Activated CD8-positive, alpha-beta T cell treated with anti-CD3 and anti-CD28 coated beads, Interleukin-2, amount 10 ng/mL, durations not matched to agents 7 days and 5 days (primary cell): ENCODE measurements around the gene TMC1. TPM values are rescaled to one million over a fixed set of nuclear protein-coding genes. Genes with fewer than 3 reads are reported as not detected.

ENCODE experiments used
- ATAC-seq: fragments of 150-1000 bp; cut with Tn5 transposase; one replicate; pipeline ENCODE4 v1.10.0; 2021; ENCODE audit warnings: moderate library complexity
- CTCF ChIA-PET: fragments of 350-600 bp; sonication (Branson Sonifier 250); formaldehyde crosslinking; loops from one replicate; lab custom pipeline; 2021; ENCODE audit warnings: antibody characterized with exemption; lab: Charles Lee
- POLR2A ChIA-PET: fragments of 350-600 bp; sonication (Branson Sonifier 250); formaldehyde crosslinking; loops from one replicate; lab custom pipeline; 2021; ENCODE audit warnings: antibody characterized with exemption; lab: Charles Lee
- DNase-seq: peaks from one replicate; pipeline ENCODE4 v3.0.0-alpha.2; 2020
- H3K27ac Mint-ChIP-seq: one replicate; pipeline ENCODE4 v1.8.0; 2021; ENCODE audit warnings: mild to moderate bottlenecking, mixed read lengths
- H3K27me3 Mint-ChIP-seq: one replicate; pipeline ENCODE4 v1.8.0; 2021; ENCODE audit warnings: low read depth, mixed read lengths
- H3K36me3 Mint-ChIP-seq: one replicate; pipeline ENCODE4 v1.8.0; 2021; ENCODE audit warnings: low read depth, mixed read lengths
- H3K4me1 Mint-ChIP-seq: one replicate; pipeline ENCODE4 v1.8.0; 2021; ENCODE audit warnings: low read depth, mixed read lengths
- H3K4me3 Mint-ChIP-seq: one replicate; pipeline ENCODE4 v1.8.0; 2021; ENCODE audit warnings: mild to moderate bottlenecking, mixed read lengths
- H3K9me3 Mint-ChIP-seq: one replicate; pipeline ENCODE4 v1.8.0; 2022; ENCODE audit warnings: mixed read lengths; ENCODE audit not compliant: insufficient read depth
- total RNA-seq, 2 experiments: library from RNA; stranded (reverse); gene quantifications; one replicate each; pipeline ENCODE4 v1.2.3, GENCODE V29; 2021

TMC1 gene
- total RNA-seq, 2 experiments from 2014 or later, result not detected

- no peaks in the 10 kb centered on the region for H3K4me1 Mint-ChIP-seq
- ChIA-PET POLR2A (no interaction called here), CTCF (no interaction called here)
- DNase-seq (no peak), ATAC-seq (no peak)
- no peak overlapping the region for H3K27ac Mint-ChIP-seq
- H3K36me3 Mint-ChIP-seq, result no peaks in the 10 kb centered on the region
- H3K9me3 Mint-ChIP-seq, result no peaks in the 10 kb centered on the region
- no peaks in the 10 kb centered on the region for H3K27me3 Mint-ChIP-seq
- no peak overlapping the region for H3K4me3 Mint-ChIP-seq
Observed at GRCh38 chr9:72864327-72864726, 342.9 kb downstream of the TMC1 start.

DNA sequence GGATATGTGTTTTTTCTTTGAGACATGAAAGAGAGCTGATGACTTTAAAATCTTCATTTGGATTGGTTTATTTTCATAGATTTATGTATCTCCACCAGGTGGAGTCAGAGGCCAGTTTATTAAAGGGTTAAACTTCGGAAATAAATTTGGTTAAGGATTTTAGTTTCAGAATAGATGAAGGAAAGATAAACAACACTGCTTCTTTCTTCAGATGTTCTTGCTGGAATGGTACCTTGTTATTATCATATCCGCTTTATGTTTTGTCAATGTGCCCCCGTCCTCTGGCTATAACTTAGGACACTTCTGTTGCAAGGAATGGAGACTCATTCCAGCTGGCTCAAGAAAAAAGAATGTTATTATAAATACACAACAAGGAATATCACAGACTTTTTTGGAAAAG is 350.3 kb downstream of the TMC1 start:
- H3K4me3 Mint-ChIP-seq, result no peak overlapping the region
- no peaks in the 10 kb centered on the region for H3K4me1 Mint-ChIP-seq
- H3K9me3 Mint-ChIP-seq, result no peaks in the 10 kb centered on the region
- DNase-seq, result no peak
- no peaks in the 10 kb centered on the region for H3K27me3 Mint-ChIP-seq
- no peaks in the 10 kb centered on the region for H3K36me3 Mint-ChIP-seq
- H3K27ac Mint-ChIP-seq, result no peak overlapping the region
- CTCF ChIA-PET, result interaction anchor here (1.1 to 1.8 kb wide), 3 partner anchors 15 to 150 kb away, joined by 3 to 6 read pairs (median 4); no protein-coding TSS in a partner anchor
- POLR2A ChIA-PET, result no interaction called here
- no peak for ATAC-seq

- POLR2A ChIA-PET, result no interaction called here
- H3K36me3 Mint-ChIP-seq, result no peaks in the 10 kb centered on the region
- DNase-seq, result no peak
- CTCF ChIA-PET, result interaction anchor here (0.6 kb wide), 1 partner anchor 601 kb away, joined by 3 read pairs; no protein-coding TSS in a partner anchor
- H3K27me3 Mint-ChIP-seq, result no peaks in the 10 kb centered on the region
- no peaks in the 10 kb centered on the region for H3K9me3 Mint-ChIP-seq
- no peak overlapping the region for H3K4me3 Mint-ChIP-seq
- H3K27ac Mint-ChIP-seq, result no peak overlapping the region
- no peak for ATAC-seq
- H3K4me1 Mint-ChIP-seq, result no peaks in the 10 kb centered on the region
Observed at GRCh38 chr9:72872718-72873117, 351.3 kb downstream of the TMC1 start.

- Mint-ChIP-seq H3K9me3 (no peaks in the 10 kb centered on the region), H3K27ac (no peak overlapping the region), H3K27me3 (no peaks in the 10 kb centered on the region), H3K4me1 (no peaks in the 10 kb centered on the region), H3K36me3 (no peaks in the 10 kb centered on the region), H3K4me3 (no peak overlapping the region)
- ChIA-PET POLR2A (no interaction called here), CTCF (interaction anchor here (0.6 kb wide), 1 partner anchor 602 kb away, joined by 3 read pairs; no protein-coding TSS in a partner anchor)
- ATAC-seq (no peak), DNase-seq (no peak)
Observed at GRCh38 chr9:72873456-72873855, 352.0 kb downstream of the TMC1 start.

- CTCF ChIA-PET, result no interaction called here
- no peaks in the 10 kb centered on the region for H3K36me3 Mint-ChIP-seq
Observed at GRCh38 chr9:72874344-72874743, 352.9 kb downstream of the TMC1 start.

GRCh38 chr9:72875221-72875620 is 353.8 kb downstream of the TMC1 start:
- CTCF ChIA-PET, result no interaction called here
- ATAC-seq, result no peak
- no peak overlapping the region for H3K27ac Mint-ChIP-seq
- no peaks in the 10 kb centered on the region for H3K9me3 Mint-ChIP-seq
- H3K27me3 Mint-ChIP-seq, result no peaks in the 10 kb centered on the region
- no peaks in the 10 kb centered on the region for H3K4me1 Mint-ChIP-seq
- DNase-seq, result no peak
- POLR2A ChIA-PET, result no interaction called here
- no peaks in the 10 kb centered on the region for H3K36me3 Mint-ChIP-seq
- H3K4me3 Mint-ChIP-seq, result no peak overlapping the region

More at GRCh38 chr9:72874344-72874743, 352.9 kb downstream of the TMC1 start:
- ATAC-seq (no peak), DNase-seq (no peak)
- no peak overlapping the region for H3K4me3 Mint-ChIP-seq
- POLR2A ChIA-PET, result no interaction called here
- H3K4me1 Mint-ChIP-seq, result no peaks in the 10 kb centered on the region
- H3K27ac Mint-ChIP-seq, result no peak overlapping the region
- H3K27me3 Mint-ChIP-seq, result no peaks in the 10 kb centered on the region
- H3K9me3 Mint-ChIP-seq, result no peaks in the 10 kb centered on the region

DNA sequence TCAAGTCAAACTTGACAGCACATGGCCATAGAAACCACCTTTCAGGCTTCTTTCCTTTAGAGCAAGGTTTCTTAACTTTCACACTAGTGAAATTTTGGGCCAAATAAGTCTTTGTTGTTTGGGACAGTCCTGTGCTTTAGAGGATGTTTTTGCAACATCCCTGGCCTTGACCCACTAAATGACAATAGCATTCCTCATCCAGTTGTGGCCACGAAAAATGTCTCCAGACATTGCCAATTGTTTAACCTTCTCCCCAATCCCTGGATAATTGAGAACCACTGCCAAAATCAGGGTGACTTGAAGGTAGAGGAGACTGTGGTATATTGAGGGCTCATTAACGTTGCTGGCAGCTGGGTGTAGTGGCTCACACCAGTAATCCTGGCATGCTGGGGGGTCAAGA is 359.4 kb downstream of the TMC1 start:
- POLR2A ChIA-PET, result no interaction called here
- DNase-seq (no peak), ATAC-seq (no peak)
- no peaks in the 10 kb centered on the region for H3K36me3 Mint-ChIP-seq
- no peak overlapping the region for H3K27ac Mint-ChIP-seq
- H3K4me3 Mint-ChIP-seq, result no peak overlapping the region
- no peaks in the 10 kb centered on the region for H3K27me3 Mint-ChIP-seq
- CTCF ChIA-PET, result no interaction called here
- H3K4me1 Mint-ChIP-seq, result no peaks in the 10 kb centered on the region
- no peaks in the 10 kb centered on the region for H3K9me3 Mint-ChIP-seq

- no peak for DNase-seq
- no peaks in the 10 kb centered on the region for H3K9me3 Mint-ChIP-seq
- H3K36me3 Mint-ChIP-seq, result no peaks in the 10 kb centered on the region
- no peaks in the 10 kb centered on the region for H3K27me3 Mint-ChIP-seq
- no peak for ATAC-seq
- no peaks in the 10 kb centered on the region for H3K4me1 Mint-ChIP-seq
- POLR2A ChIA-PET, result no interaction called here
- no peak overlapping the region for H3K4me3 Mint-ChIP-seq
- CTCF ChIA-PET, result no interaction called here
- H3K27ac Mint-ChIP-seq, result no peak overlapping the region
Observed at GRCh38 chr9:72882117-72882775, 360.8 kb downstream of the TMC1 start.

DNA sequence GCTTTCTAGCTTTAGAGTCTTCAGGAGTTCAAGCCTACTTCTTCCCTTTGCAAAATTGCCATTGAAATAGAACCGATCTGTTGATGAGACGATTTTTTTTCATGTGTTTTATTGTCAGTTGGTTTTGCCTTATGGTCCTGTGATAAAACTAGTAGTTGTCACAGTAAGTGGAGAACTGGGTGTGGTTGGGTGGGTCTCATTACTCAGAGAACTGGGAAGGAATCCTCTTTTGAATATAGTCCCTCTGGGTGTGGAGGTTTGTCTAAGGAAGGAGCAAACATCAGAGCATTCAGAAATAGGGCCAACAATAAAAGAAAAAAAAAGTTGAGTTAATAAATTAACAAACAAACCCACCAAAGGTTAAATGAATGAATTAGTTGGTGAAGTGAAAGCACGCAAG is 362.5 kb downstream of the TMC1 start:
- no peaks in the 10 kb centered on the region for H3K4me1 Mint-ChIP-seq
- H3K27ac Mint-ChIP-seq, result no peak overlapping the region
- no peak overlapping the region for H3K4me3 Mint-ChIP-seq
- no peaks in the 10 kb centered on the region for H3K9me3 Mint-ChIP-seq
- ChIA-PET CTCF (no interaction called here), POLR2A (no interaction called here)
- H3K27me3 Mint-ChIP-seq, result no peaks in the 10 kb centered on the region
- DNase-seq, result no peak
- no peaks in the 10 kb centered on the region for H3K36me3 Mint-ChIP-seq
- no peak for ATAC-seq

DNA sequence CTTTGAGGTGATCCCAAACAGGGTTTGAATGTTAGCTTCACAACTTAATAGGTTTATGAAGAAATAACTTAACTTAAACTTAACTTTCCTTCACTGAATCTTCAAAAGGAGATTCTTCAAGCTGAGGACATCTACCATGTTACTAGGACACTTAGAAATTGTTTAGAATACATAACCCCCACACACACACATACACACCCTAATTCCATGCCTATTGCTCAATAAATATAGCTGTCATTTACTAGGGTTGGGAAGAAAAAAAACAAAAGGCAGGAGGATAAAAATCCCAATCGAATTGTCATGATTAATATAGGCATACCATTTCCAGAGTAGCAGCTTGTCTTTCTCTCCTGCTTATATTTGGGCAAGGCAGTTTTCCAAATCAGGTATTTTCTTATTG is 363.1 kb downstream of the TMC1 start:
- Mint-ChIP-seq H3K27me3 (no peaks in the 10 kb centered on the region), H3K36me3 (no peaks in the 10 kb centered on the region), H3K9me3 (no peaks in the 10 kb centered on the region), H3K4me1 (no peaks in the 10 kb centered on the region), H3K4me3 (no peak overlapping the region), H3K27ac (no peak overlapping the region)
- ATAC-seq, result no peak
- ChIA-PET CTCF (no interaction called here), POLR2A (no interaction called here)
- DNase-seq, result no peak

Other genes starting within 250 kb of the TMC1 start
- gene ZFAND5, start 156.4 kb upstream of the TMC1 start, total RNA-seq, result 10 to 100 TPM; 64.1 to 69.0 TPM